Mammary epithelial cell (primary cell): Measurements from ENCODE around the gene GLB1L2.

Experiments
- CTCF ChIP-seq, 2 donors: IDR thresholded peaks in 1 of 2; conservative IDR thresholded peaks in 1 of 2; 2 replicates each; pipeline ENCODE4 v1.5.1; 2011 to 2012; ENCODE audit warnings: inconsistent platforms in 2 of 2, low read length in 2 of 2, mild to moderate bottlenecking in 2 of 2, control low read depth in 1 of 2, low read depth in 1 of 2; ENCODE audit not compliant: insufficient read depth in 1 of 2; ENCODE audit errors: extremely low read depth in 1 of 2
- EZH2 ChIP-seq: IDR thresholded peaks from 2 replicates; pipeline ENCODE4 v1.6.1; 2012; ENCODE audit warnings: low read length, inconsistent platforms, borderline replicate concordance

GRCh38 chr11:134388590-134388989, 56.8 kb downstream of the GLB1L2 start:
- TF ChIP-seq CTCF (conservative IDR thresholded peaks at IDR 0.05 in 1 of 2, IDR thresholded peaks at IDR 0.05 in 1 of 2; ENCODE audit: extremely low read depth in 1 of 2, insufficient read depth in 1 of 2, low read depth in 1 of 2, low read length in 2 of 2) (no peak), EZH2 (no peak)
